ENCODE measurements around the gene GSG1L.

GSG1L gene

GRCh38 chr16:28104404-28104803, 40.9 kb upstream of the GSG1L start:
- H3K27me3 ChIP-seq (replicated peaks; ENCODE audit: control insufficient read depth, insufficient read depth, low read length) = no peaks in the 10 kb centered on the region
- TF ChIP-seq, protein P1, sequence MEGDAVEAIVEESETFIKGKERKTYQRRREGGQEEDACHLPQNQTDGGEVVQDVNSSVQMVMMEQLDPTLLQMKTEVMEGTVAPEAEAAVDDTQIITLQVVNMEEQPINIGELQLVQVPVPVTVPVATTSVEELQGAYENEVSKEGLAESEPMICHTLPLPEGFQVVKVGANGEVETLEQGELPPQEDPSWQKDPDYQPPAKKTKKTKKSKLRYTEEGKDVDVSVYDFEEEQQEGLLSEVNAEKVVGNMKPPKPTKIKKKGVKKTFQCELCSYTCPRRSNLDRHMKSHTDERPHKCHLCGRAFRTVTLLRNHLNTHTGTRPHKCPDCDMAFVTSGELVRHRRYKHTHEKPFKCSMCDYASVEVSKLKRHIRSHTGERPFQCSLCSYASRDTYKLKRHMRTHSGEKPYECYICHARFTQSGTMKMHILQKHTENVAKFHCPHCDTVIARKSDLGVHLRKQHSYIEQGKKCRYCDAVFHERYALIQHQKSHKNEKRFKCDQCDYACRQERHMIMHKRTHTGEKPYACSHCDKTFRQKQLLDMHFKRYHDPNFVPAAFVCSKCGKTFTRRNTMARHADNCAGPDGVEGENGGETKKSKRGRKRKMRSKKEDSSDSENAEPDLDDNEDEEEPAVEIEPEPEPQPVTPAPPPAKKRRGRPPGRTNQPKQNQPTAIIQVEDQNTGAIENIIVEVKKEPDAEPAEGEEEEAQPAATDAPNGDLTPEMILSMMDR (IDR thresholded peaks at IDR 0.05; ENCODE audit: insufficient read depth, low read length, poor library complexity, severe bottlenecking) = no peak
- no peak overlapping the region for H3K4me3 ChIP-seq (replicated peaks; ENCODE audit: low read depth, low read length)
- peaks cover 60% of the 10 kb centered on the region for H3K36me3 ChIP-seq (ENCODE audit: control insufficient read depth, insufficient read depth, low read length)
- DNase-seq (ENCODE audit: extremely low read depth, insufficient read length) = no peak

GRCh38 chr16:28103516-28104170, 40.1 kb upstream of the GSG1L start:
- TF ChIP-seq, protein P1 (IDR thresholded peaks at IDR 0.05; ENCODE audit: insufficient read depth, low read length, poor library complexity, severe bottlenecking) = no peak
- H3K36me3 ChIP-seq (ENCODE audit: control insufficient read depth, insufficient read depth, low read length) = peaks cover 62% of the 10 kb centered on the region
- H3K27me3 ChIP-seq (replicated peaks; ENCODE audit: control insufficient read depth, insufficient read depth, low read length) = no peaks in the 10 kb centered on the region
- no peak for DNase-seq (ENCODE audit: extremely low read depth, insufficient read length)
- no peak overlapping the region for H3K4me3 ChIP-seq (replicated peaks; ENCODE audit: low read depth, low read length)

GRCh38 chr16:28101533-28101890, 38.0 kb upstream of the GSG1L start:
- TF ChIP-seq, protein P1 (IDR thresholded peaks at IDR 0.05; ENCODE audit: insufficient read depth, low read length, poor library complexity, severe bottlenecking) = no peak
- Histone ChIP-seq H3K4me3 (replicated peaks; ENCODE audit: low read depth, low read length) (no peak overlapping the region), H3K27me3 (replicated peaks; ENCODE audit: control insufficient read depth, insufficient read depth, low read length) (no peaks in the 10 kb centered on the region), H3K36me3 (ENCODE audit: control insufficient read depth, insufficient read depth, low read length) (peaks cover 61% of the 10 kb centered on the region)
- DNase-seq (ENCODE audit: extremely low read depth, insufficient read length) = no peak

DNA sequence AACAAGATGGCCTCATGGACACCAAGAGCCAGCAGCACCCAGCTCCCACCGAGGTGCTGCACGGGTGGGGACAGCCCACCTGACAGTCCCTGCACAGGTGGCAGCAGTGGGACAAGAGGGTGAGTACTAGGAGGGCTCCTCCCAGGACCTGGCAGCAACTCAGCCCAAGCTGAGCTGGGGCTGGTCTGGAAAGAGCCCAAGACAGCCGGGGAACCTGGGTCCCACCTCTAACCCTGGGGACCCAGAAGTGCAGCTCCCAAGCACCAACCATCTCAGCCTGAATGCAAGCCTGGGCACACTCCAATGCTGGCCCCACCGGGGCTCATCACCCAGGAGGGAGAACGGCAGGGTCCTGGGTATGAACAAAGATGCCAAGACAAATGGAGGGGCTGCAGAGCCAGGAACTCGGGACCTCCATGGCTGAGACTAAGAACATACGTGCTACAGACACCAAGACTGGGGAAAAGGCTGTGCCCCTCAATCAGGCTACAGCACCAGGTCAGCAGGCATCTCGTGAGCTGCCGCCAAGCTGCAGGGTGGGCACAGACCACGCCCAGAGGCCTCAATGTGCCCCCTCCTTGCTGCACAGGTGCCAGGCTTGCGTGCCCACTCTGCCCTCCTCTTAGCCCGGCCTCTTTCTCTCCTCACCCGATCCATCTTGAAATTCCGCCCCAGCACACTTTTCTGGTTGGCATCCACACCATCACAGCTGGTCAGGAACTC, 37.5 kb upstream of the GSG1L start:
- no peak overlapping the region for H3K4me3 ChIP-seq (replicated peaks; ENCODE audit: low read depth, low read length)
- peaks cover 56% of the 10 kb centered on the region for H3K36me3 ChIP-seq (ENCODE audit: control insufficient read depth, insufficient read depth, low read length)
- DNase-seq (ENCODE audit: extremely low read depth, insufficient read length) = no peak
- no peaks in the 10 kb centered on the region for H3K27me3 ChIP-seq (replicated peaks; ENCODE audit: control insufficient read depth, insufficient read depth, low read length)
- TF ChIP-seq, protein P1 (IDR thresholded peaks at IDR 0.05; ENCODE audit: insufficient read depth, low read length, poor library complexity, severe bottlenecking) = no peak

DNA sequence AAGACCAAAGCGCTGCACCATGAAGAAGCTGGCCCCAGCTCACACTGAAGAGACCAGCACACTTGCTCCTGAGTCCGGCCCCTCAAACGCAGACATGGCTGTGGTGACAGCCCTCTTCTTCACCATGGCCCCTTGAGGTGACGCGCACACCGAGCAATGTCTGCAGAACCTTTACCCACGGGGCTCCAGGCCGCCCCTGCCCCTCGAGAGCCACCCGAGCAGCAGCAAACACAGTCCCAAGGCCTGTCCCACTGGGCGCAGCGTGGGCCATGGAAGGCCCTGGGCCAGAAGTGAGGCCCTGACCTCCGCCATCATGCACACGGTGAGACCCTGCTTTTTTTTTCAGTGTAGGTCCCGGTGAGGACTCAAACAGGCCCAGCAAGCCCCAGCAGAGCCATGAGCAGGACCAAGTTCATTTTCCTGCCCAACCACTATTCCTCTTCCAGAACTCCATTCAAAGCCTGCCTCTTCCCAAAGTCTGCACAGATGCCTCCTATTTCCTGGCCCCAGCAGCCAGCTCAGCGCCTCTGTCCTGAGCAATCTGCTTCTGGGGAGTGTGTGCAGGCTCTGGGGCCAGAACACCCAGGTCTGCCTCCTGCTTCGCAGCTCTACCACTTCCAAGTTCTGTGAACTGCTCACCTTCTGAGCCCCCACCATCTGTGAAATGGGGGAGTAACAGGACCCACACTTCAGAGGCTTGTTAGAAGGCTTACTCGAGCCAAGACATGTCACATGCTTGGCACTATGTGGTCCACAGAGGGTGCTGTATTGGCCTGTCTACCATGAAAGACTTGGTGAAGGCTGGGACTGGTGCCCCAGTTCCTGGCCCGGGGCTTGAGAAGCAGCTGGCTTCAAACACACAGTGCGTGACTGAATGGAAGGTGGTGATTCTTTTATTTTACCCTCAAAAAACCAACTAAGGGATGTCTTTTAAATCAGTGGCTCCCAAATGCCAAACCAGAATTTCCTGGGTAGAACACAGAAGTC, 35.7 kb upstream of the GSG1L start:
- H3K36me3 ChIP-seq (ENCODE audit: control insufficient read depth, insufficient read depth, low read length) = peaks cover 49% of the 10 kb centered on the region
- TF ChIP-seq, protein P1 (IDR thresholded peaks at IDR 0.05; ENCODE audit: insufficient read depth, low read length, poor library complexity, severe bottlenecking) = no peak
- DNase-seq (ENCODE audit: extremely low read depth, insufficient read length) = no peak
- no peak overlapping the region for H3K4me3 ChIP-seq (replicated peaks; ENCODE audit: low read depth, low read length)
- H3K27me3 ChIP-seq (replicated peaks; ENCODE audit: control insufficient read depth, insufficient read depth, low read length) = no peaks in the 10 kb centered on the region
